ENCODE results near the gene BAHCC1.
A peak's percentile ranks its signal among the peaks of the same experiment; 100 is the strongest.

Gene BAHCC1

DNA sequence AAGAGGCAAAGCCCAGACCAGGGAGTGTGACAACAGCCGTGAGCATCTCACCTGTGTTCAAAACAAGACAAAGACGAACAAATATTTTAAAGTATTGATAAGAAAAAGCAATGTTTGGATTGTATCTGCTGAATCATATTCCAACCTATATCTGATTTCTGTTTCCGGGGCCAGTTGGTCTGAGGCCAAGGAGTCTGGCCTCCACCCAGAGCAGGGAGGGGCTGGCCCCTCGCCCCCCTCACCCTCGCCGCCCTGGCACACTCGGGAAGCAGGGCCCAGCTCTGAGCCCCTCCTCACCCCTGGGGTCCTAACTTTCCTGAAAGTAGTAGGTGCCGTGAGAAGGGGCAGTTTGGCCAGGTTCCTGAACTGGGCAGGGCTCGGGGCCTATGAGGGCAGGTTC lies 69.3 kb downstream of the BAHCC1 start:
- no peak for DNase-seq

DNA sequence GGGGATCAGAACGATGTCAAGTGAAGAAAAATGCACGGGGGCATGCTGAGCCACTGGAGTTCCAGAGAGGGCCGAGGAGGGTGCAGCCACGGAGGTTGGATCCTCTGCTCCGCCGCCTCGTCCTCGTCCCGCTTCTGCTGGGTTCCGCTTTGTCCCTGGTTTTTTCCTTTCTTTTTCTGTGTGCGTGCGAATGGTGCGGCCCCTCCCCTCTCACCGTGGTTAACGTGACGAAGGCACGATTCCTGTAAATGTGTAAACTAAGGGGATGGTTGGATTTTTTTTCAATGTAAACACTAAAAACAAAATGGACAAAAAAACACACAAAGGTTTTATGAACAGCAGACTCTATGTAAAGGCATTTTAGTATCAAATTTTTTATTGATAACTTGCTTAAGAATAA lies 70.7 kb downstream of the BAHCC1 start:
- DNase-seq, result no peak

DNA sequence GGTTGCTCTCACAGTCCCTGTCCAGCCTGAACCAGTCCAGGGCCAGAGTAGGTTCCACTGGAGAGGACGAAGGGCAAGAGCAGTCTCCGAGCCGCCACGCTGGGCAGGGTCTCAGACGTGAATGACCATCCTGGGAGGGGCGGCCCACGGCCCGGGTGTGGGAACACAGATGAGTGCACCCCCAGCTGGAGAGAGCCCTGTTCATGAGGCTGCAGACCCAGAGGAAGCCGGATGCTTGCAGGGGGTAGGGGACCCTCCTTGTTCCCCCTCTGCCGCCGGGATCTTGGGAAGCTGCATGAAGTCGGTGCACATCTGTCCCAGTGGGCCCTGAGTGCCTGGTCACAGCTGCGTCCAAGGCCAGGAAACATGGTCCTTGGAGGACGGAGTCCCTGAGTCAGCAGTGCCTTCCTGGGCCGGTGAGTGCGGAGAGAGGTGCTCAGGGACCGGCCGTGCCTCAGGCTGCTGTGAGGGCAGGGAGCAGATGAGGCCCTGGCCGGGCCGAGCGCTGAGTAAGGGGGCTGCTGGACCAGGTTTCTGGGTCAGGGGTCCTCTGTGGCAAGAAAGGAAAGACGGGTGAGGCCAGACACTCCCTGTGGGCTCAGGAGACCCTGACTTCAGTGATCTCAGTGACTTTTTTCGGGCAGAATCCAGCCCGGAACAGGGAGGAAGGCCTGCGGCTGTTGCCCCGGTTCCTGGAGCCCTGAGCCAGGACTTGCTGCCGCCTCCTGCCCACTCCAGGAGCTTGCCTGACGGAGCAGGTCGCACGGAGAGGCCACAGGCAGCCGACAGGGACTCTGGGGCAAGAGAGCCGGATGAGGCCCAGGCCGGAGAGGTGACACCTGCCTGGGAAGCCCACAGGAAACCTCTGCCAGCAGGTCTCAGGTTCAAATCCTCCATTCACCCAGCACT lies 71.6 kb downstream of the BAHCC1 start:
- no peak for DNase-seq

DNA sequence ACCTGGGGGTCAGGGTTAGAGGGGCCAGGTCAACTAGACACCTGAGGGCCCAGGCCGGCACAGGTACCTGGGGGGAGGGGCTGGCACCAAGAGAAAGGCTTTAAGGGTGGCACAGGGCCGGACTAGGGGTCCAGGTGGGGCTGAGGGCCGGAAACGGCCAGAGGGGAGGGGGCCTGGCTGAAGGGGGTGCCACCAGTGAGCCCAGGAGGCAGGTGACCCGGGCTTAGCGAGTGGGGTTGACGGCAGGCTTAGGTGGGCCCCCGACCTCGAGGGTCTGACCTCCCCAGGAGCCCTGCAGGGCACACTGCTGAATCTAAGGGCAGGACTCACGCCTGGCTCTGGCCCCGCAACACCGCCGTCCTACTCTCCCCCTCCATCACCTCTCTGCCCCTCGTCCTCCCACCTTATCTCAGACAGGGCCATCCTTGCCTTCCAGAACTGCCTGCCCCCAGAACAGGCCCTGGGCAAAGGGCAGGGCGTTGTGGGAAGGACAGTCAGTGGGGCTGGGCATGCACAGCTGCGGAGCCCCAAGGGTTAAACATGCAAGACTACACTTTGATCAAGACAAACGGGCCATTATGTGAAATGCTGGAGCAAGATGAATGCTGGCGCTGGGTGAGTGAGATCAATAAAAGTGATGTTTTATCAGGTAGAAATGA lies 73.0 kb downstream of the BAHCC1 start:
- no peak for DNase-seq

DNA sequence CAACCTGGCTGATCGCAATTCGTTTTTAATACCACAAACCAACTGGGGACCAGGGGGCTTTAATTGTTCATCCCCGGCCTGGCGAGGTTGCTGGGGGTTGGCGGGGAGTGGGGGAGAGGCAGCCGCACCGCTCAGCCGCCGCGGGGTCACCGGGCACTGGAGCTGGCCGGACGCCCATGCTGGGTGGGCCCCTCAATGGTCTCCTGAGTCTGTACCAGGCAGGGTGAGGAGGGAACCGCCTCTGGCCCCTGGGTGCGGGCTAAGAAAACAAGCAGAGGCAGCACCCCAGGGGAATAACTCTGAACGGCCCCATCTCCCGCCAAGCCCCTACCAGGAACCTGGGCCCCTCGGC lies 73.5 kb downstream of the BAHCC1 start:
- no peak for DNase-seq

DNA sequence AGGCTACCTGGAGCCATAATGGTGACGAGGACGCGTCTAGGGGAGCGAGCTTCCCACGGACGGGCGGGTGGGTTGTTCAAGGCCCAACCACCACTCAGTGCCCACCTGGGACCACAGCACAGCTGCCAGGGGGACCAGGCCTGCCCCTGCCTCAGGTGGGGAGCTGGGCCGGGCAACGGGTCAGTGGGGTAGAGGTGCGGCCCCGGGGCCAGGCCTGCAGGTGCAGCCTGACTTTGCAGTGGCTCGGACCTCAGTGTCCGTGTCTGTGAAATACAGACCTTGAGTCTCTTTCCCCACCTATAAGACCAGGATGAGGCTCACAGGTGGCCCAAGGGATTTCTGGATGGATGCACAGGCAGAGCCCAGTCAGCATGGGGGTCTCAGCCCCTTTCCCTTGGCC lies 74.0 kb downstream of the BAHCC1 start:
- DNase-seq, result no peak

DNA sequence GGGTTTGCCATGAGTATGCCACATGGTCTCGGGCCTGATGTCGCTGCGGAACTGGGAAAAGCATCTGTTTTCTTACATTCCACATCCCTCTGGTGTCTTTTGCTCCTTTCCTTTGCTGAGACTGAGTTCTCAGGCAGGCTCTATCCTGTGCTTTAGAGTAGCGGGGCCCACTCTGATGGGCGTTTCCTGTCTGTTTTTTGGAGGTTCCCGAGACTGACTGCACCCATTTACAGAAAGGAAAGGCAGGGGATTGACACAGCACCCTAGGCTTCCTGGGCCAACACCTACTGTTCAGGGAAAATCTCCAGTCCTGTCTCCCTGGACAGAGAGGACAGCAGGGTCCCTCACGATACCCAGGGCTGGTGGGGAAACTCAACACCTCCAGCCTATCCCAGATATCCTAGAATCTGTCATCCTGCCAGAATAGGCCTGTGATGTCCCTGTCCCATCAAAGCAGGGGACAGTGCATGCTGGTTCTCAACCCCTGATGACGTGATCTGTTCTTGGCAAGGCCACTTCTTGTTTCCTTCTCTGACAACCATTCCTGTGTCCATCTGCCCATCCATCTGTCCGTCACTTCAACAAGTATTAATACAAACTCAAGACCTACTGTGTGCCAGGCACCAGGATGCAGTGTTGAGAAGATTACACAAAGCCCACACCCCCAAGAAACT lies 75.2 kb downstream of the BAHCC1 start:
- no peak for DNase-seq

DNA sequence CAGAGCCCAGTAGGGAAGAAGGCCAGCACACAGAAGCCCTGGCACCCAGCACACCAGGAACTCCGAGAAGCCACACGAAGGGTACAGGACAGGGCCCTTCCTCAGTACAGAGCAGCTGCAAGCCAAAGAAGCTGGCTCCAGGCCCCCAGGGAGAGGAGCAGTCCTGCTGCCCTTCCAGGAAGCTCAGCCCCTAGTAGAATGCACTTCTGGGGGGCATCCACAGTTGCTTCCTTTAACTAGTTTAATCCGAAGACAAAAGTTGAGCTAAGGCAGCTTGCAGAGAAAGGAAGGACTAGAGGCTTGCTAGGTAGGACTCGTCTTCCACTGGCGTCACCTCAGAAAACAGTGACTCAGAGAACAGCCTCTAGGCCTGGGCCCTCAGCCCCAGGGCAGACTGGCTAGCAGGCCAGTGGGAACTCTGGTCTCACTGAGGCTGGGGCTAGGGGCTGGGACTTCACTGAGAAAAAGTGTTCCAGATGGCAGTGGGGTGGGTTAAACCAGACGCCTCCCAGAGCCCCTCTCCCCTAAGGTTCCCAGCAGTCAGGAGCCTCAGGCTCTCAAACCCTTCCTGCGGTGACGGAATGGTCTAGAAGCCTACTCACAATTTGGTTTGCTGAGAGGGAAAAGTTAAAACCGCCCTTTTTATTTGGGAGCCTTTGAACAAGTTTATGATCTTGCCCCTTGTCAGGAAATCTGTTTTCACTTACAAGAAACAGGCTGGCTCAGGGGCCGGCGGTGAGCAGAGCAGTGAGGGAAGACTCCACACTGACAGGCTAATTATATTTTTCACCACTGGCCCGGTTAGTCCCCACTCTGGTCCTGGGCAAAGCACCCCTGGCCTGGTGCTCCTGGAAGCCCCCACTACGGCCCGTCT lies 75.9 kb downstream of the BAHCC1 start:
- no peak for DNase-seq

DNA sequence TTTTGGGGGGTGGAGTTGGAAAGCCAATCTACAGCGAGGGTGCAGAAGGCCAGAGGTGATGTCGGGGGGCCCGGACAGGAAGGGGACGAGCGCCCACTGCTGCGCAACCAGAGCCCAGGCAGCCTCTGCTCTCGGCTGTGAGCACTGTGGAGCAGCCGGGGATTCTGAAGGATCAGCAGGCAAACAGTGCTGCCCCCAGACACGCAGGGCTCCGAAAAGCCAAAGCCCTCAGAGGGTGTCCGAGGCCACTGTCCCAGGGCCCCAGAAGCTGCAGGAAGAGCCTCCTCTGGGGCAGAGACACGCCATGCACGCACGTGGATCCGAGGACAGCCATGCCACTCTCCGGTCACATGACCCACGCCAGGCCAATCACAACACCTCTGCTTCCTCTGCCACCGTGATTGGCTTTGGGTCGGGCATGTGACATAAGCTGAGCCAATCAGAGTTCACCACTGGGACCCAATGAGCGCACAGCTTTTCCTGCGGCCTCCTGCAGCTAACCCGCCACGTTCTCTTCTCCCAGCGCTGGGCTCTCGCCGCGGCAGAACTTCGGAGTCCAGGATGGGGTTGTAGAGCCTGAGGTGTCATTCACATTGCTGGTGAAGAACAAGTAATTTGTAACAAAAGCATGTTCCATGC lies 76.7 kb downstream of the BAHCC1 start:
- no peak for DNase-seq

DNA sequence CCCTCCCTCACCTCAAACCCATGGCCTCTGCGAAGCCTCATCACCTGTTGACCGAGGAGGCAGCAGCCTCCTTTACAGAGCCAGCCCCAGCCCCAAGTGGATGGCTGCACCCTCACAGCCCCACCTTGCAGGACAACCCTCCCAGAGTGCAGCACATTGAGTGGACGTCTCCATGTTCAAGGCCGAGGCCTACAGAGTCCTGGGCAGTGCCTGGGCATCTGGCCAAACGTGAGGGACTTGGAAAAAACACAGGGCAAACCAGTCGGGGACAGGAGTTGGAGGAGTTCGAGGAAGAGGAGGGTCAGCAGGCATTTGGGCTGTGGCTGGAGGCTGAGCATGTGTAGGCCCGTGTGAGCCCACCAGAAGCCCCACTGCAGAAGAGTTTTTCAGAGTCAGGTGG lies 77.8 kb downstream of the BAHCC1 start:
- DNase-seq, result no peak

DNA sequence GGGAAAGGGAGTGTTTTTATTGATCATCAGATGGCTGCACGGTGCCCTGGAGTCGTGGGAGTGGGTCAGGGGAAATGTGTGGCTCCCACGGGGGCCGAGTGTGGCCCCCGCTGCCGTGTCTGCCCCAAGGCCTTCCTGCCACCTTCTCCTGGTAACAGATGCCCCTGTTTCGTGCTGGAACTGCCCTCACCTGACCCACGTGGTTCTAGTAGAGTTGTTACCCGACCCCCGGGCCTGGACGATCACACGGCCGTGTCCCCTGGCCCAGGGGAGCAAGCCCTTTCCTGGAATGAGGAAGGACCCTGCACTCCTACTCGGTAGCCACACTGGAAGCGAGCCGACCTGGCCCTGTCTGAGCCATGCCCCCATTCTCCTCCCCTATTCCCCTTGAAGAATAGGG lies 79.7 kb downstream of the BAHCC1 start:
- no peak for DNase-seq

DNA sequence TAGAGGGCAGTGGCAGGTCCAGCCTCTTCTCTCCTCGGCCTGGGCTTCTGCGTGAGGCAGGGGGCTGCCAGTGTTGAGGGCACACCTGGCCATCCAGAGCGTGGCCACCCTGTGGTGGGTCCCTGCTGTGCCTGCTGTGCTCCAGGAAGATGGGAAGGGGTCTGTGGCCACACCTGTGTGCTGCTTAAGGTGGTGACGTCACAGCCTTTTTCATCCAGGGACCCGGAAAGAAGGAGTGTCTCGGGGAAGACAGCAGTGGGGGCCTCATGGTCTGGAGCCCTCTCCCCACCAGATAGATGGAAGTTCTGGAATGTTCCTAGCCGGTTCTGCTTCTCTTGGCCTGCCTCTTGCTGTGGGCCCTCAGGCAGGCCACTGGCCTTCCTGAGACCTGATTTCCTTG lies 80.8 kb downstream of the BAHCC1 start:
- no peak for DNase-seq

DNA sequence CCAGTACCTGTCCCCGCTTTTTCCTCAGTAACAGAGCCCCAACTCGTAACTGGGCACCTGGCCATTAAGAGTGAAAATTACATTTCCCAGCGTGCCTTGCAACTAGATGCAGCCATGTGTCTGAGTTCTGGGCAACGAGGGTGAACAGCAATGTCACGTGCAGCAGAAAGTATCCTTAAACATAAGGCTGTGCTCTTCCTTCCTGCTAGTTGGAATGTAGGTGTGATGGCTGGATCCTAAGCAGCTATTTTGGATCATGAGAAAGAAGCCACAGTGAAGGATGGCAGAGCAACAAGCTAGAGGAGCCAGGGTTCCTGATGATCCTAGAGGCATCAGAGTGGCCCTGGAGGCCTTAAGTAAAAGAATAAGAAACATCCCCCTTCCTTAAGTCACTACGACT lies 81.4 kb downstream of the BAHCC1 start:
- no peak for DNase-seq

DNA sequence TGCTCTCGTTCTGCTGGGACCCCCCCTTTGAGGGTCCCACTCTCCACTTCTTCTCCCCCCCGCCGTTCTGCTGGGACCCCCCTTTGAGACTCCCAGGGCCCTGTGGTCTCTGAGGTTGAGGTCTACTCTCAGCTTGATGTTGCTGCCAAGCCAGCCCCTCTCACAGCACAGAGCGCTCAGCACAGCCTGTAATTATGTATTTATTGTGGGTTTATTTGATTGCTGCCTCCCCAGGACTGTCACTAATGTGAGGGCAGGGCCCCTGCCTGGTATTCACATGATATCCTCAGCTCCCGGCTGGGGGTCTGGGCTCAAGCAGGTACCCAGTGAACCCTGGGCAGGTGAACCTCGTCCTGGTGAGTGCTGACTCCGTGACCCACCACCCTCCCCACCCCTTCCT lies 81.9 kb downstream of the BAHCC1 start:
- DNase-seq, result no peak

DNA sequence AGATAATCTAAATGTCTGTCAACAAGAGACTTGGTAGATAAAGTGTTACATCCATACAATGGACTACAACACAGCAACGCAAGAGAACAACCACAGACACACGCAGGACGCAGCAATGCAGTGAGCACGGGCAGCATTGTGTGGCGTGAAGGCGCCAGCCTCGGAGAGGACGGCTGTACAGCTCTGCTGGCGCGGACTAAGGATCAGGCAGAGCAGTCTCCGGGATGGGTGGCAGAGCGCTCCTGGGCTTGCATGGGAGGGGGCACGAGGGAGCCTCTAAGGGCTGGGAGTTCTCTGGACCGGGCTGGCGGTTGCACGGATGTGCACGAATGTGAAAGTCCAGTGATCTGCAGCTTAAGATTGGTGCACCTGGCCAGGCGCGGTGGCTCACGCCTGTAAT lies 82.9 kb downstream of the BAHCC1 start:
- no peak for DNase-seq

DNA sequence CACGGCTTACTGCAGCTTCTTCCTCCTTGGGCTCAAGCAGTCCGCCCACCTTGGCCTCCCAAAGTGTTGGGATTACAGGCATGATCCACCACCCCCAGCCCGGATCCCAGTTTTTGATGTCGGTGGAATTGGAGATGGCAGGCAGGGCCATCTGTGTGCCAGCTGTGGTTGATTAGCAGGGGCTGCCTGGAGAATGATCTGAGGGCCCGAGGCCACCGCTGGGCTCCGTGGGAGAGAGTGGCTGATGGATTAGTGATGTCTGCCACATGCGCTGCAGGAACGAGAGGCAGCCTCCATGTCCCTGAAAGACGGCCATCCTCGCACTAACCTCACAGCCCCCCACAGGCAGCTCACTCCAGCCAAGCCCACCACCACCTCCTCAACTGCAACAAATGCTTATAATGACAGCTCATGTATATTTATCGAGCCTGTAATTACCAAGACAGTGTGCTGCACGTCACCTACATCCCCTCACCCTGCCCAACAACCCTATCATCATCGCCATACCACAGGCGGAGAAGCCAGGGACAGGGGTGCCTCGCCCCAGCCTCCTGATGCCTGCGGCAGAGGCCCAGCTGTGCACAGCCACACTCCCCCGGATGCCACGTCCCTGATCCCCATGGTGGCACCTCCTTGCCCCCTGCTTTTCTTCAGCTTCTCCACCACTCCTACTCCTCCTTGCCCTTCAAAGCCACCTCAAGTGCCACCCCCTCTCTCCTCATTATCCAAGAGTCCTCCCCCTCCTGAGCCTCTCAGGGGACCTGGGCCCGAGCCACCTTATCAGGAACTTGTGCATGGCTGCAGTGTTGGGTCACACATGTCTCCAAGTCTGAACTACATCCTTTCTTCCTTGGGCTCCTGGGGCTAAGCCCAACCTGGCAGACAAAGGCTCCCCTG lies 84.2 kb downstream of the BAHCC1 start:
- no peak for DNase-seq

DNA sequence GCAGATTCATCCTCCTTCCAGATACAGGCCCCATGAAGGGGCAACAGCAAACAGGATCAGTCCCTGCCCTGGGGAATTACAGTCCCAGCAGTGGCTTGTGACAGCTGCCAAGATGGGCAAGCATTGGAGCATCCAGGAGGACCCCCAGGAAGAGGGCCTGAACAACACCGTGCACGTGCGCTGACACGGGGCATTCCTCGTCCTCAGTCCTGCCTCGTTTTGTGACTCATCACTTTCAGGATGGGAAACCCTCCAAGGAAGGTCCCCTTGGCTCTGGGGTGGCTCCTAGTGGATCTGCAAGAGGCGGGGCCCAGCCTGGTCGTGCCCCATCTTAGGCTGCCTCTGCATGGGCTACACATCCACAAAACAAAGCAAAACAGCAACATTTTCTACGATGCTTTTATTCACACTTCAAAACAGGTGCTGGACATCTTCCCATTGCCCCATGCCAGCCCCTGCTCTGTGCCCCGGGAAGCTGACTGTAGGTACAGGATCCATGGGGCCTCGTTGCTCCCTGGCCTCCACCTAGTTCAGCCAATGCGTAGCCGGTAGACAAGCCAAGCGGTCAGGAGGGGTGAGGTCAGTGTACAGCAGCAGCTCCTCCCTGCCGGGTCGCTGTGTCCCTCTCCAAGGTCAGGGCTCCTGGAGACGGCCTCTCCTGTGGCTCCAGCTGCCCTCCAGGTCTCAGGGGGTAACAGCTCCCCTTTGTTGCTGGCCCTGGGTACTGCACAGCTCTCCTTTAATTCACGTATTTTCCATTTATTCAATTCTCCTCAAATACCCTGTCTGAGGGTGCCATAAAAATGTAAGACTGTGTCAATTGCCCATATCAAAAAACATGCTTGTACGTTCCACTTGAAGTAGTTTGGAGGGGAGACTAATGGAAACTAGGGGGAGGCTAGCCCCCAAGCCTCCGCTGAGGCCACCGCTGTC lies 85.1 kb downstream of the BAHCC1 start:
- DNase-seq, result peak; percentile 62

DNA sequence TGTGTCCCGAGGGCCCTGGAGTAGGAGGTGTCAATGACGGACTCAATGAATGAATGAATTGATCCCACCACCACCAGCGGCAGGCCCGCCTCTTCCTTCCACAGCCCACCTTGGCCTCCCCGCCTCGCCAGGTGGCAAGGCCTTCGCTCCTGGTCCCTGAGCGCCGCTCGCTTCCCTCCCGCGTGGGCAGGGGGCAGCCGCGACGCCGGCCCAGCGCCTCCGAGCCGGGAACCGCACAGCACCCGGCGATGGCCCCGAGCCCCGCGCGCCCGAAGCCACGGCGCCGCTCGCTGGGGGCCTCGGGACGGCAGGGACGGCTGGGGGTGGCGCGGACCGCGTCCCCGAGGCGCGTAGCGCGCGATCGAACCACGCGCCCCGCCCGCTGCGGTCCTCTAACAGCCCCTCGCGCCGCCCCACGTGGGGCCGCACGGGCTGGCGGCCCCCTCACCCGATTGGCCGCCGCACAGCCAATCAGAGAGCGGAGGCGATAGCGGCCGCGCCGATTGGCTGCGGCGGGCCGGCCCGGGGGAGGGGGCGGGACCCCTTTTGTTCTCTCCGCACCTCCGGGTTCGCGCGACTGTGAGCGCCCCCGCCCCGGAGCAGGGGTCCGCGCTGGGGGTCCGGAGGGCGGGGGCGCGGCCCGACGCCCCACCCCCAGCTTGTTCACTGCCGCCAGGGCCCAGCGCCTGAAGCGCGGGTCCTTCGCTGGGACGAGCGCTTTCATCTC lies 86.0 kb downstream of the BAHCC1 start:
- peak; percentile 46 for DNase-seq

DNA sequence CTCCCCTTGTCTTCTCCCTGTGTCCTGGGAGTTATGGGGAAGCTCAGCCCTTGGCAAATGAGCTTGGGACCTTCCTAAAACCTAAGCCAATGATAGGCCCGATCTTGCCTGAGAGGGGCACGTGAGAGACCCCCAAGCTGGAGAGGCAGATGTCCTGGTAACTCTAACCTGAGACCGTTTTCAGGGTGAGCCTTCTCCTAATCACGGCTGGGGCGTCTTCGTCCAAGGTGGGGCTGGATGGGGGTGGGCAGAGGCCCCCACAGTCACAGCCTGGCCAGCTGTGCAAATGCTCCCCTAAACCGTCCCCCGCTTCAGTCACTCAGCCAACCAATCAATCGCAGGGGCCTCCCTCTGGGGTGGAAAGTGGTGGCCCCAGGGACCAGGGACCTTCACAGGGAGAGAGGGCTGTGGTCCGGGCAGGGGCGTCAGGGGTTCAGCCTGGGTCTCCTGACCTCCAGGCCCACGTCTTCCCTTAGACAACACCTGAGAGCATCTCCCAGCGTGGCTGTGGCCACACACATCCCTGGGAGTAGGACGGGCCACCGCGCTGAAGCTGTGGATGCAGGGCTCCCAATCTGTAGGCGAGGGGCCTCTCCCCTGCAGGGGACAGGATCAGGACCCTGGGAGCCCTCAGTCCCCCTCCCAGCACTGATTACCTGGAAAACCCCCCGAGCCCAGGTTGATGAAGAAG lies 86.7 kb downstream of the BAHCC1 start:
- DNase-seq, result peak; percentile 46

All from DMS79 (cell line).